ENCODE results near the gene PTPRT. TPM values are rescaled to one million over a fixed set of nuclear protein-coding genes. Genes with fewer than 3 reads are reported as not detected.

The PTPRT gene
- total and polyA plus RNA-seq, 2 experiments from 2014 or later, result not detected

GRCh38 chr20:42507874-42508273 is 681.8 kb downstream of the PTPRT start:
- Histone ChIP-seq H3K4me3 (no peak overlapping the region), H3K79me2 (replicated peaks; ENCODE audit: insufficient read depth) (no peaks in the 10 kb centered on the region), H3F3A (replicated peaks; ENCODE audit: low read depth) (no peaks in the 10 kb centered on the region), H3K27me3 (ENCODE audit: insufficient read depth) (no peaks in the 10 kb centered on the region), H3K4me1 (ENCODE audit: insufficient read depth) (no peaks in the 10 kb centered on the region), H3K4me2 (no peak overlapping the region), H2AFZ (no peak overlapping the region), H3K36me3 (ENCODE audit: insufficient read depth) (no peaks in the 10 kb centered on the region), H4K20me1 (replicated peaks; ENCODE audit: insufficient read depth) (no peaks in the 10 kb centered on the region), H3K27ac (ENCODE audit: low read depth) (no peak overlapping the region), H3K9me2 (ENCODE audit: insufficient read depth) (no peaks in the 10 kb centered on the region)
- no peaks in the 10 kb centered on the region for H3K27me3 Mint-ChIP-seq (ENCODE audit: insufficient read depth, low read depth, poor library complexity)
- ATAC-seq (no peak), DNase-seq (ENCODE audit: low spot score) (no peak)
- H3K9me3 Mint-ChIP-seq, result peaks cover 78% of the 10 kb centered on the region
- no peak for TF ChIP-seq REST (IDR thresholded peaks at IDR 0.05; ENCODE audit: unreplicated experiment)
- no peak for TF ChIP-seq NANOG (IDR thresholded peaks at IDR 0.05; ENCODE audit: borderline replicate concordance)
- TF ChIP-seq, protein P1, sequence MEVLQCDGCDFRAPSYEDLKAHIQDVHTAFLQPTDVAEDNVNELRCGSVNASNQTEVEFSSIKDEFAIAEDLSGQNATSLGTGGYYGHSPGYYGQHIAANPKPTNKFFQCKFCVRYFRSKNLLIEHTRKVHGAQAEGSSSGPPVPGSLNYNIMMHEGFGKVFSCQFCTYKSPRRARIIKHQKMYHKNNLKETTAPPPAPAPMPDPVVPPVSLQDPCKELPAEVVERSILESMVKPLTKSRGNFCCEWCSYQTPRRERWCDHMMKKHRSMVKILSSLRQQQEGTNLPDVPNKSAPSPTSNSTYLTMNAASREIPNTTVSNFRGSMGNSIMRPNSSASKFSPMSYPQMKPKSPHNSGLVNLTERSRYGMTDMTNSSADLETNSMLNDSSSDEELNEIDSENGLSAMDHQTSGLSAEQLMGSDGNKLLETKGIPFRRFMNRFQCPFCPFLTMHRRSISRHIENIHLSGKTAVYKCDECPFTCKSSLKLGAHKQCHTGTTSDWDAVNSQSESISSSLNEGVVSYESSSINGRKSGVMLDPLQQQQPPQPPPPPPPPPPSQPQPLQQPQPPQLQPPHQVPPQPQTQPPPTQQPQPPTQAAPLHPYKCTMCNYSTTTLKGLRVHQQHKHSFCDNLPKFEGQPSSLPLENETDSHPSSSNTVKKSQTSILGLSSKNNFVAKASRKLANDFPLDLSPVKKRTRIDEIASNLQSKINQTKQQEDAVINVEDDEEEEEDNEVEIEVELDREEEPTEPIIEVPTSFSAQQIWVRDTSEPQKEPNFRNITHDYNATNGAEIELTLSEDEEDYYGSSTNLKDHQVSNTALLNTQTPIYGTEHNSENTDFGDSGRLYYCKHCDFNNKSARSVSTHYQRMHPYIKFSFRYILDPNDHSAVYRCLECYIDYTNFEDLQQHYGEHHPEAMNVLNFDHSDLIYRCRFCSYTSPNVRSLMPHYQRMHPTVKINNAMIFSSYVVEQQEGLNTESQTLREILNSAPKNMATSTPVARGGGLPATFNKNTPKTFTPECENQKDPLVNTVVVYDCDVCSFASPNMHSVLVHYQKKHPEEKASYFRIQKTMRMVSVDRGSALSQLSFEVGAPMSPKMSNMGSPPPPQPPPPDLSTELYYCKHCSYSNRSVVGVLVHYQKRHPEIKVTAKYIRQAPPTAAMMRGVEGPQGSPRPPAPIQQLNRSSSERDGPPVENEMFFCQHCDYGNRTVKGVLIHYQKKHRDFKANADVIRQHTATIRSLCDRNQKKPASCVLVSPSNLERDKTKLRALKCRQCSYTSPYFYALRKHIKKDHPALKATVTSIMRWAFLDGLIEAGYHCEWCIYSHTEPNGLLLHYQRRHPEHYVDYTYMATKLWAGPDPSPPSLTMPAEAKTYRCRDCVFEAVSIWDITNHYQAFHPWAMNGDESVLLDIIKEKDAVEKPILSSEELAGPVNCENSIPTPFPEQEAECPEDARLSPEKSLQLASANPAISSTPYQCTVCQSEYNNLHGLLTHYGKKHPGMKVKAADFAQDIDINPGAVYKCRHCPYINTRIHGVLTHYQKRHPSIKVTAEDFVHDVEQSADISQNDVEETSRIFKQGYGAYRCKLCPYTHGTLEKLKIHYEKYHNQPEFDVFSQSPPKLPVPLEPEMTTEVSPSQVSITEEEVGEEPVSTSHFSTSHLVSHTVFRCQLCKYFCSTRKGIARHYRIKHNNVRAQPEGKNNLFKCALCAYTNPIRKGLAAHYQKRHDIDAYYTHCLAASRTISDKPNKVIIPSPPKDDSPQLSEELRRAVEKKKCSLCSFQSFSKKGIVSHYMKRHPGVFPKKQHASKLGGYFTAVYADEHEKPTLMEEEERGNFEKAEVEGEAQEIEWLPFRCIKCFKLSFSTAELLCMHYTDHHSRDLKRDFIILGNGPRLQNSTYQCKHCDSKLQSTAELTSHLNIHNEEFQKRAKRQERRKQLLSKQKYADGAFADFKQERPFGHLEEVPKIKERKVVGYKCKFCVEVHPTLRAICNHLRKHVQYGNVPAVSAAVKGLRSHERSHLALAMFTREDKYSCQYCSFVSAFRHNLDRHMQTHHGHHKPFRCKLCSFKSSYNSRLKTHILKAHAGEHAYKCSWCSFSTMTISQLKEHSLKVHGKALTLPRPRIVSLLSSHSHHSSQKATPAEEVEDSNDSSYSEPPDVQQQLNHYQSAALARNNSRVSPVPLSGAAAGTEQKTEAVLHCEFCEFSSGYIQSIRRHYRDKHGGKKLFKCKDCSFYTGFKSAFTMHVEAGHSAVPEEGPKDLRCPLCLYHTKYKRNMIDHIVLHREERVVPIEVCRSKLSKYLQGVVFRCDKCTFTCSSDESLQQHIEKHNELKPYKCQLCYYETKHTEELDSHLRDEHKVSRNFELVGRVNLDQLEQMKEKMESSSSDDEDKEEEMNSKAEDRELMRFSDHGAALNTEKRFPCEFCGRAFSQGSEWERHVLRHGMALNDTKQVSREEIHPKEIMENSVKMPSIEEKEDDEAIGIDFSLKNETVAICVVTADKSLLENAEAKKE (CRISPR knock-in tag; IDR thresholded peaks at IDR 0.05), result no peak
- no peak for TF ChIP-seq CREB1 (CRISPR knock-in tag; IDR thresholded peaks at IDR 0.05; ENCODE audit: low read depth)
- TF ChIP-seq, protein P2, sequence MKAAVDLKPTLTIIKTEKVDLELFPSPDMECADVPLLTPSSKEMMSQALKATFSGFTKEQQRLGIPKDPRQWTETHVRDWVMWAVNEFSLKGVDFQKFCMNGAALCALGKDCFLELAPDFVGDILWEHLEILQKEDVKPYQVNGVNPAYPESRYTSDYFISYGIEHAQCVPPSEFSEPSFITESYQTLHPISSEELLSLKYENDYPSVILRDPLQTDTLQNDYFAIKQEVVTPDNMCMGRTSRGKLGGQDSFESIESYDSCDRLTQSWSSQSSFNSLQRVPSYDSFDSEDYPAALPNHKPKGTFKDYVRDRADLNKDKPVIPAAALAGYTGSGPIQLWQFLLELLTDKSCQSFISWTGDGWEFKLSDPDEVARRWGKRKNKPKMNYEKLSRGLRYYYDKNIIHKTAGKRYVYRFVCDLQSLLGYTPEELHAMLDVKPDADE (IDR thresholded peaks at IDR 0.05), result no peak
- TF ChIP-seq EZH2 (IDR thresholded peaks at IDR 0.05; ENCODE audit: low read depth, unreplicated experiment), result no peak
- no peak for TF ChIP-seq ZNF114 (CRISPR knock-in tag; IDR thresholded peaks at IDR 0.05)
- TF ChIP-seq POLR2AphosphoS5 (IDR thresholded peaks at IDR 0.05; ENCODE audit: low read depth), result no peak
- TF ChIP-seq ZNF331 (CRISPR knock-in tag; IDR thresholded peaks at IDR 0.05; ENCODE audit: low read depth), result no peak
- TF ChIP-seq STAT1 (IDR thresholded peaks at IDR 0.05; ENCODE audit: unreplicated experiment), result no peak
- no peak for TF ChIP-seq JUNB (IDR thresholded peaks at IDR 0.05; ENCODE audit: unreplicated experiment)
- TF ChIP-seq, protein P3, sequence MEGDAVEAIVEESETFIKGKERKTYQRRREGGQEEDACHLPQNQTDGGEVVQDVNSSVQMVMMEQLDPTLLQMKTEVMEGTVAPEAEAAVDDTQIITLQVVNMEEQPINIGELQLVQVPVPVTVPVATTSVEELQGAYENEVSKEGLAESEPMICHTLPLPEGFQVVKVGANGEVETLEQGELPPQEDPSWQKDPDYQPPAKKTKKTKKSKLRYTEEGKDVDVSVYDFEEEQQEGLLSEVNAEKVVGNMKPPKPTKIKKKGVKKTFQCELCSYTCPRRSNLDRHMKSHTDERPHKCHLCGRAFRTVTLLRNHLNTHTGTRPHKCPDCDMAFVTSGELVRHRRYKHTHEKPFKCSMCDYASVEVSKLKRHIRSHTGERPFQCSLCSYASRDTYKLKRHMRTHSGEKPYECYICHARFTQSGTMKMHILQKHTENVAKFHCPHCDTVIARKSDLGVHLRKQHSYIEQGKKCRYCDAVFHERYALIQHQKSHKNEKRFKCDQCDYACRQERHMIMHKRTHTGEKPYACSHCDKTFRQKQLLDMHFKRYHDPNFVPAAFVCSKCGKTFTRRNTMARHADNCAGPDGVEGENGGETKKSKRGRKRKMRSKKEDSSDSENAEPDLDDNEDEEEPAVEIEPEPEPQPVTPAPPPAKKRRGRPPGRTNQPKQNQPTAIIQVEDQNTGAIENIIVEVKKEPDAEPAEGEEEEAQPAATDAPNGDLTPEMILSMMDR (conservative IDR thresholded peaks at IDR 0.05; ENCODE audit: low read depth in 2 of 2), result no peak
- no peak for TF ChIP-seq EZH2phosphoT487 (IDR thresholded peaks at IDR 0.05; ENCODE audit: unreplicated experiment)
- no peaks in the 10 kb centered on the region for H3K4me1 Mint-ChIP-seq
- no peak overlapping the region for H3K4me3 Mint-ChIP-seq
- no peak overlapping the region for H3K27ac Mint-ChIP-seq
- peaks cover 12% of the 10 kb centered on the region; the same call in 2 of the 3 replicates for H3K36me3 Mint-ChIP-seq (ENCODE audit: low read depth)
